ENCODE results near the gene MUTYH. TPM values are rescaled to one million over a fixed set of nuclear protein-coding genes. Genes with fewer than 3 reads are reported as not detected.

The MUTYH gene
- total RNA-seq, 1 experiment from 2014 or later, result 40.8 TPM

GRCh38 chr1:45335855-45336324 is 4.3 kb downstream of the MUTYH start:
- Histone ChIP-seq H3K4me1 (ENCODE audit: control insufficient read depth, insufficient read depth, low read length) (peaks cover 8% of the 10 kb centered on the region), H3K27ac (ENCODE audit: low read length) (no peak overlapping the region), H3K9me3 (ENCODE audit: control insufficient read depth, insufficient read depth, low read depth, low read length) (no peaks in the 10 kb centered on the region), H3K27me3 (ENCODE audit: control insufficient read depth, insufficient read depth, low read length) (no peaks in the 10 kb centered on the region), H3K4me3 (ENCODE audit: low read depth in 2 of 2, low read length in 2 of 2) (no peak overlapping the region), H3K36me3 (ENCODE audit: control insufficient read depth, insufficient read depth, low read length) (no peaks in the 10 kb centered on the region; the same call in 1 of the 2 replicates)
- ATAC-seq, result no peak
- in situ Hi-C loops (cut with HindIII; ENCODE audit: low pct_unique_long_range_greater_than_20kb, low sequenced_read_pairs), result no loop called here
- TF ChIP-seq SIN3A (IDR thresholded peaks at IDR 0.05; ENCODE audit: borderline replicate concordance, insufficient read depth, low read depth, low read length), result no peak
- TF ChIP-seq REST (IDR thresholded peaks at IDR 0.05; ENCODE audit: insufficient read depth in 1 of 2, low read depth in 2 of 2, low read length in 1 of 2), result no peak
- TF ChIP-seq, protein P1, sequence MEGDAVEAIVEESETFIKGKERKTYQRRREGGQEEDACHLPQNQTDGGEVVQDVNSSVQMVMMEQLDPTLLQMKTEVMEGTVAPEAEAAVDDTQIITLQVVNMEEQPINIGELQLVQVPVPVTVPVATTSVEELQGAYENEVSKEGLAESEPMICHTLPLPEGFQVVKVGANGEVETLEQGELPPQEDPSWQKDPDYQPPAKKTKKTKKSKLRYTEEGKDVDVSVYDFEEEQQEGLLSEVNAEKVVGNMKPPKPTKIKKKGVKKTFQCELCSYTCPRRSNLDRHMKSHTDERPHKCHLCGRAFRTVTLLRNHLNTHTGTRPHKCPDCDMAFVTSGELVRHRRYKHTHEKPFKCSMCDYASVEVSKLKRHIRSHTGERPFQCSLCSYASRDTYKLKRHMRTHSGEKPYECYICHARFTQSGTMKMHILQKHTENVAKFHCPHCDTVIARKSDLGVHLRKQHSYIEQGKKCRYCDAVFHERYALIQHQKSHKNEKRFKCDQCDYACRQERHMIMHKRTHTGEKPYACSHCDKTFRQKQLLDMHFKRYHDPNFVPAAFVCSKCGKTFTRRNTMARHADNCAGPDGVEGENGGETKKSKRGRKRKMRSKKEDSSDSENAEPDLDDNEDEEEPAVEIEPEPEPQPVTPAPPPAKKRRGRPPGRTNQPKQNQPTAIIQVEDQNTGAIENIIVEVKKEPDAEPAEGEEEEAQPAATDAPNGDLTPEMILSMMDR (IDR thresholded peaks at IDR 0.05), result no peak
- TF ChIP-seq POLR2AphosphoS5 (IDR thresholded peaks at IDR 0.05; ENCODE audit: low read depth, low read length), result no peak
- TF ChIP-seq TCF7L2 (IDR thresholded peaks at IDR 0.05; ENCODE audit: low read depth, low read length), result no peak
- intact Hi-C loops (cut with micrococcal nuclease; ENCODE audit: unreplicated experiment), result no loop called here
- CTCF ChIA-PET, result no interaction called here
- DNase-seq (ENCODE audit: low read depth, low spot score), result no peak
- POLR2A ChIA-PET, result interaction anchor here (0.7 kb wide), 2 partner anchors 112 to 541 kb away, joined by 4 to 6 read pairs; no protein-coding TSS in a partner anchor
- no TSS peak for BruUV-seq (replicated peaks)

DNA sequence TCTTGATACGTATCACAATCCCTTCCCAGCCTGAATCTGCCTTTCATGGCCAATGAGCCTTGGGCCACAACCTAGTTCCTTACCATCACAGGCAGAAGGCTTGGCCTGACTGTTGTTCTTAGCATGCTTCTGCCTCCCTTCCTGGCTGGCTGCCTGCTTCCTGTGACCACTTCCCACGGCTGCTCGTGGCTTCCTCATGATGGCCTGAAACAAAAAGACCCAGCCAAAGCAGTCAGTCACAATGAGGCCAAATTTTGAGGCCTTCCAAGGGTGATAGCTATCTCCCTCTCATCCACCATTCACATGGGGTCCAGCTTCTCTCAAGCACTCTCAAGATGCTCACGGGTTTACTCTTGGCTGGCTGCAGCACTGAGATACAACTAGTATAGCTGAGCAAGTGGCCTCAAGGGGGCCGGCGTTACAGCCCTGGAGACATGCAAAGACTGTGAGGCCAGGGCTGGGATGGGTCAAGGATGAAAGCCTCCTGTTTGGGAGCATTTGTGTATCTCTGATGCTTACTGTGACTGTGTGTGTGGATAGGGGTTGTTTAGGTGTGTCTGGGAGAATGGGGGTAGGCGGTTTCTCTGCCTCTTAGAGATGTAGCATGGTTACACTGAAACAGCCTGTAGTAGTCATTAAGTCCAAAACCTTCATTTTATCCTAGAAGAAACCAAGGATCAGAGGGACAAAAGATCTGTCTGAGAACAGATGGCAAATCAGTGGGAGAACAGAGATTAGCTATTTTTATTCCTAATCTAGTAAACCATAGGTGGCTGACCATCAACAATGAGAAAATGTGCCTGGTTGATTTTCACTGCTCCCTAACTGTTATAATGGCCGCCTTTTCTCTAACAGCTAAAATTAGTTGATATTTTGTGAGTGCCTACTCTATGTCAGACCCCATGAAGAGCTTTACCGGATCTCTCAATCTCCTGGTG is 5.7 kb downstream of the MUTYH start:
- in situ Hi-C loops (cut with HindIII; ENCODE audit: low pct_unique_long_range_greater_than_20kb, low sequenced_read_pairs), result no loop called here
- H3K4me3 ChIP-seq (ENCODE audit: low read depth in 2 of 2, low read length in 2 of 2), result no peak overlapping the region
- POLR2A ChIA-PET, result no interaction called here

More for the DNA sequence above, 5.7 kb downstream of the MUTYH start:
- TF ChIP-seq TCF7L2 (IDR thresholded peaks at IDR 0.05; ENCODE audit: low read depth, low read length) (no peak), POLR2AphosphoS5 (IDR thresholded peaks at IDR 0.05; ENCODE audit: low read depth, low read length) (no peak), REST (IDR thresholded peaks at IDR 0.05; ENCODE audit: insufficient read depth in 1 of 2, low read depth in 2 of 2, low read length in 1 of 2) (no peak), SIN3A (IDR thresholded peaks at IDR 0.05; ENCODE audit: borderline replicate concordance, insufficient read depth, low read depth, low read length) (no peak)
- TF ChIP-seq, protein P1 (IDR thresholded peaks at IDR 0.05), result no peak
- Histone ChIP-seq H3K9me3 (ENCODE audit: control insufficient read depth, insufficient read depth, low read depth, low read length) (no peaks in the 10 kb centered on the region), H3K27me3 (ENCODE audit: control insufficient read depth, insufficient read depth, low read length) (no peaks in the 10 kb centered on the region), H3K27ac (ENCODE audit: low read length) (no peak overlapping the region), H3K4me1 (ENCODE audit: control insufficient read depth, insufficient read depth, low read length) (peaks cover 7% of the 10 kb centered on the region), H3K36me3 (ENCODE audit: control insufficient read depth, insufficient read depth, low read length) (no peaks in the 10 kb centered on the region)
- no peak for ATAC-seq
- intact Hi-C loops (cut with micrococcal nuclease; ENCODE audit: unreplicated experiment), result no loop called here
- BruUV-seq (replicated peaks), result no TSS peak
- CTCF ChIA-PET, result interaction anchor here (0.8 kb wide), 1 partner anchor 784 kb away, joined by 3 read pairs; no protein-coding TSS in a partner anchor
- DNase-seq (ENCODE audit: low read depth, low spot score), result no peak
